B cell (primary cell): ENCODE results near the gene HAUS3. TPM values are rescaled to one million over a fixed set of nuclear protein-coding genes. Genes with fewer than 3 reads are reported as not detected.

Source experiments
- ATAC-seq: fragments of 200-7000 bp; cut with Tn5 transposase; one replicate; pipeline ENCODE4 v1.10.0; 2021; ENCODE audit warnings: low read depth, mild to moderate bottlenecking, moderate number of reproducible peaks, moderate library complexity
- CTCF ChIA-PET: fragments of 350-600 bp; sonication (Branson Sonifier 250); formaldehyde crosslinking; loops from one replicate; lab custom pipeline; 2021; ENCODE audit warnings: antibody characterized with exemption, inconsistent platforms; lab: Charles Lee
- POLR2A ChIA-PET: fragments of 350-600 bp; sonication (Branson Sonifier 250); formaldehyde crosslinking; loops from one replicate; lab custom pipeline; 2021; ENCODE audit warnings: antibody characterized with exemption; lab: Charles Lee
- DNase-seq: peaks from one replicate; pipeline ENCODE4 v3.0.0; 2013
- H2AFZ ChIP-seq: 2 replicates; pipeline ENCODE4 v1.6.1; 2012; ENCODE audit warnings: mild to moderate bottlenecking, low read depth, low read length; ENCODE audit not compliant: insufficient read depth, poor library complexity, severe bottlenecking
- H3K27ac ChIP-seq, 2 donors: 1 replicate in 1 of 2; 2 replicates in 1 of 2; pipeline ENCODE4 v1.5.1; 2012 to 2013; ENCODE audit warnings: low read length in 2 of 2, mild to moderate bottlenecking in 2 of 2, moderate library complexity in 1 of 2
- H3K27me3 ChIP-seq, 4 experiments: fragments of 200-600 bp in 1 of 4; sonication (generic) in 1 of 4; replicated peaks in 1 of 4; 1 replicate in 2 of 4; 2 replicates in 2 of 4; pipeline versions ENCODE4 v1.6.1 to v1.7.0; 2013 to 2016; ENCODE audit warnings: low read length in 3 of 4, mild to moderate bottlenecking in 2 of 4, mixed read lengths in 1 of 4, moderate library complexity in 1 of 4; ENCODE audit not compliant: insufficient read depth in 4 of 4, control insufficient read depth in 3 of 4; ENCODE audit errors: control extremely low read depth in 1 of 4
- H3K36me3 ChIP-seq, 2 experiments: replicated peaks in 1 of 2; 1 replicate in 1 of 2; 2 replicates in 1 of 2; pipeline versions ENCODE4 v1.6.1 to v1.7.1; 2013; ENCODE audit warnings: low read length in 1 of 2; ENCODE audit not compliant: insufficient read depth in 2 of 2, control insufficient read depth in 1 of 2; ENCODE audit errors: control extremely low read depth in 1 of 2, extremely low read depth in 1 of 2
- H3K4me1 ChIP-seq, 2 donors: fragments of 200-600 bp in 1 of 2; sonication (generic) in 1 of 2; 1 replicate in 1 of 2; 2 replicates in 1 of 2; pipeline versions ENCODE4 v1.5.1 to v1.6.1; 2013 to 2017; ENCODE audit warnings: low read length in 2 of 2; ENCODE audit not compliant: control insufficient read depth in 2 of 2, insufficient read depth in 2 of 2
- H3K4me2 ChIP-seq: replicated peaks from 2 replicates; pipeline ENCODE3; 2012; ENCODE audit warnings: mild to moderate bottlenecking, low read depth, low read length; ENCODE audit not compliant: poor library complexity, severe bottlenecking
- H3K4me3 ChIP-seq, 5 experiments: fragments of 200-600 bp in 1 of 5; sonication (generic) in 1 of 5; 1 replicate in 3 of 5; 2 replicates in 2 of 5; pipeline versions ENCODE4 v1.5.1 to v1.7.0; 2011 to 2016; ENCODE audit warnings: low read length in 4 of 5, mild to moderate bottlenecking in 4 of 5, low read depth in 2 of 5, control low read depth in 1 of 5, moderate library complexity in 1 of 5; ENCODE audit not compliant: insufficient read depth in 1 of 5; ENCODE audit errors: control extremely low read depth in 1 of 5, extremely low read depth in 1 of 5
- H3K79me2 ChIP-seq: fragments of 200-600 bp; sonication (generic); one replicate; pipeline ENCODE4 v1.6.0; 2016; ENCODE audit warnings: low read length; ENCODE audit not compliant: control insufficient read depth, insufficient read depth
- H3K9ac ChIP-seq: fragments of 200-600 bp; sonication (generic); 2 replicates; pipeline ENCODE4 v1.6.1; 2017; ENCODE audit warnings: mild to moderate bottlenecking, low read length, moderate library complexity
- H3K9me3 ChIP-seq, 3 donors: one replicate each; pipeline versions ENCODE4 v1.6.1 to v1.7.1; 2013; ENCODE audit warnings: low read length in 2 of 3; ENCODE audit not compliant: control insufficient read depth in 2 of 3, insufficient read depth in 1 of 3; ENCODE audit errors: control extremely low read depth in 1 of 3
- H4K20me1 ChIP-seq: 2 replicates; pipeline ENCODE4 v1.6.0; 2012; ENCODE audit warnings: mild to moderate bottlenecking, low read length; ENCODE audit not compliant: insufficient read depth, control insufficient read depth, poor library complexity, severe bottlenecking
- H3K27ac Mint-ChIP-seq: one replicate; pipeline ENCODE4 v1.8.0; 2021; ENCODE audit warnings: mixed read lengths
- H3K27me3 Mint-ChIP-seq: one replicate; pipeline ENCODE4 v1.8.0; 2021; ENCODE audit warnings: mixed read lengths
- H3K4me1 Mint-ChIP-seq: one replicate; pipeline ENCODE4 v1.8.0; 2021; ENCODE audit warnings: mixed read lengths
- H3K4me3 Mint-ChIP-seq: one replicate; pipeline ENCODE4 v1.8.0; 2021; ENCODE audit warnings: mixed read lengths
- H3K9me3 Mint-ChIP-seq: one replicate; pipeline ENCODE4 v1.8.0; 2022; ENCODE audit warnings: mixed read lengths; ENCODE audit not compliant: insufficient read depth
- CTCF ChIP-seq: fragments of 200-600 bp; IDR thresholded peaks from one replicate; pipeline ENCODE4 v1.8.0; 2022; ENCODE audit warnings: antibody characterized with exemption, mild to moderate bottlenecking
- EZH2 ChIP-seq: IDR thresholded peaks from 2 replicates; pipeline ENCODE4 v1.6.1; 2012; ENCODE audit warnings: borderline replicate concordance, low read depth, mild to moderate bottlenecking, moderate library complexity, low read length; ENCODE audit not compliant: insufficient read depth, poor library complexity, severe bottlenecking
- WGBS: methylation state at CpG from one replicate; pipeline ENCODE4 v1.1.5; 2013; ENCODE audit warnings: missing lambda C conversion rate; ENCODE audit not compliant: insufficient coverage; 5-methylcytosine and 5-hydroxymethylcytosine counted together
- intact Hi-C: fragments of 100-400 bp; cut with micrococcal nuclease; formaldehyde crosslinking; loops from one replicate; pipeline ENCODE4 v1.10.0; 2022
- polyA plus RNA-seq: library from polyadenylated mRNA; depleted of rRNA; stranded (reverse); fragments of >200 nt; gene quantifications from 2 replicates; pipeline ENCODE4 v1.2.3, GENCODE V29; 2012
- total RNA-seq, 2 donors: library from RNA; stranded (reverse); fragments of 120-200 nt in 1 of 2; gene quantifications; 1 replicate in 1 of 2; 2 replicates in 1 of 2; pipeline versions ENCODE4 v1.2.3 to v1.2.4, GENCODE V29; 2013 to 2022

Gene HAUS3
- total and polyA plus RNA-seq, 2 donors (not counting 1 experiment from before 2014, with no cell fraction given), result 8.2 to 26.5 TPM

GRCh38 chr4:2257361-2258081 lies 15.6 kb upstream of the HAUS3 start:
- ChIA-PET POLR2A (interaction anchor here (0.9 kb wide), 1 partner anchor 97 kb away, joined by 3 read pairs; no protein-coding TSS in a partner anchor), CTCF (interaction anchor here (1.0 to 2.8 kb wide), 3 partner anchors 13 to 97 kb away, joined by 3 to 9 read pairs (median 6); no protein-coding TSS in a partner anchor)
- DNase-seq (no peak), ATAC-seq (no peak)
- Mint-ChIP-seq H3K4me1 (peaks cover 22% of the 10 kb centered on the region), H3K27ac (peak overlapping the region; percentile 72), H3K4me3 (no peak overlapping the region), H3K9me3 (no peaks in the 10 kb centered on the region), H3K27me3 (no peaks in the 10 kb centered on the region)
- Histone ChIP-seq H4K20me1 (peaks cover 82% of the 10 kb centered on the region), H2AFZ (no peak overlapping the region), H3K4me3 (no peak overlapping the region), H3K36me3 (peaks cover 0 to 46% of the 10 kb centered on the region in 2 experiments), H3K4me2 (no peak overlapping the region), H3K79me2 (peaks cover 56% of the 10 kb centered on the region), H3K4me1 (peaks cover 14 to 29% of the 10 kb centered on the region in 2 donors), H3K27me3 (no peaks in the 10 kb centered on the region), H3K9me3 (no peaks in the 10 kb centered on the region), H3K27ac (no peak overlapping the region), H3K9ac (no peak overlapping the region)
- intact Hi-C loops, result no loop called here
- WGBS, result 96% methylated on average over 14 of the region's 14 CpGs
- TF ChIP-seq CTCF (no peak), EZH2 (no peak)

GRCh38 chr4:2256781-2257191 lies 14.9 kb upstream of the HAUS3 start:
- H3K4me3 Mint-ChIP-seq, result peak overlapping the region; percentile 39
- POLR2A ChIA-PET, result no interaction called here
- H3K79me2 ChIP-seq, result peaks cover 56% of the 10 kb centered on the region
- H3K9me3 Mint-ChIP-seq, result no peaks in the 10 kb centered on the region
- H3K36me3 ChIP-seq, result peaks cover 0 to 54% of the 10 kb centered on the region in 2 experiments
- H3K27me3 ChIP-seq, result no peaks in the 10 kb centered on the region
- no peak for ATAC-seq
- H2AFZ ChIP-seq, result no peak overlapping the region
- CTCF ChIA-PET, result interaction anchor here (1.5 to 2.8 kb wide), 2 partner anchors 12 to 36 kb away, joined by 6 to 9 read pairs; no protein-coding TSS in a partner anchor
- peaks cover 14 to 29% of the 10 kb centered on the region in 2 donors for H3K4me1 ChIP-seq
- H3K9ac ChIP-seq, result no peak overlapping the region
- no peak for DNase-seq
- no peak overlapping the region for H3K4me2 ChIP-seq
- peaks cover 89% of the 10 kb centered on the region for H4K20me1 ChIP-seq
- no peak overlapping the region for H3K27ac ChIP-seq
- WGBS, result 91% methylated on average over 11 of the region's 12 CpGs
- H3K4me1 Mint-ChIP-seq, result peaks cover 22% of the 10 kb centered on the region
- H3K27me3 Mint-ChIP-seq, result no peaks in the 10 kb centered on the region
- H3K9me3 ChIP-seq, result no peaks in the 10 kb centered on the region
- no peak overlapping the region for H3K4me3 ChIP-seq
- intact Hi-C loops, result no loop called here
- peak overlapping the region; percentile 72 for H3K27ac Mint-ChIP-seq
- TF ChIP-seq CTCF (no peak), EZH2 (no peak)
